Upper lobe of right lung (tissue), 1 donor: ENCODE measurements around the gene ATP2C2. TPM values are rescaled to one million over a fixed set of nuclear protein-coding genes. Genes with fewer than 3 reads are reported as not detected.
A peak's percentile ranks its signal among the peaks of the same experiment; 100 is the strongest.
"Not testable (repeated sequence)": the region's sequence is repeated elsewhere in the genome, so short reads cannot be mapped to it uniquely, and the experiment has no call there.

Source experiments
- ATAC-seq: fragments of 200-7000 bp; cut with Tn5 transposase; one replicate; pipeline ENCODE4 v1.9.1; 2020; ENCODE audit warnings: mild to moderate bottlenecking, moderate library complexity
- DNase-seq: peaks from one replicate; pipeline ENCODE4 v3.0.0-alpha.2; 2020
- H3K27ac ChIP-seq: fragments of 200-600 bp; one replicate; pipeline ENCODE4 v1.8.0; 2022
- H3K27me3 ChIP-seq: fragments of 200-600 bp; one replicate; pipeline ENCODE4 v1.8.0; 2022; ENCODE audit warnings: mild to moderate bottlenecking
- H3K36me3 ChIP-seq: fragments of 200-600 bp; one replicate; pipeline ENCODE4 v1.8.0; 2022
- H3K4me1 ChIP-seq: fragments of 200-600 bp; one replicate; pipeline ENCODE4 v1.8.0; 2022
- H3K4me3 ChIP-seq: fragments of 200-600 bp; one replicate; pipeline ENCODE4 v1.8.0; 2022; ENCODE audit warnings: mild to moderate bottlenecking
- H3K9me3 ChIP-seq: fragments of 200-600 bp; one replicate; pipeline ENCODE4 v1.8.0; 2022
- CTCF ChIP-seq: fragments of 200-600 bp; IDR thresholded peaks from one replicate; pipeline ENCODE4 v1.8.0; 2022; ENCODE audit warnings: antibody characterized with exemption
- intact Hi-C: fragments of 100-400 bp; cut with DNase I; formaldehyde crosslinking; loops from one replicate; pipeline ENCODE4 v1.11.0; 2022
- total RNA-seq: library from RNA; stranded (reverse); fragmentation: NEBNext Ultra II Directional; extraction: Animal tissue kit (Norgen Biotek cat#: 25700); gene quantifications from one replicate; pipeline ENCODE4 v1.2.1, GENCODE V29; 2021
- donor health status: DM: no; HTN: yes; CAD: no; lungs with severe emphysema.

ATP2C2 gene
- total RNA-seq, 1 donor from 2014 or later = 48.9 TPM

DNA sequence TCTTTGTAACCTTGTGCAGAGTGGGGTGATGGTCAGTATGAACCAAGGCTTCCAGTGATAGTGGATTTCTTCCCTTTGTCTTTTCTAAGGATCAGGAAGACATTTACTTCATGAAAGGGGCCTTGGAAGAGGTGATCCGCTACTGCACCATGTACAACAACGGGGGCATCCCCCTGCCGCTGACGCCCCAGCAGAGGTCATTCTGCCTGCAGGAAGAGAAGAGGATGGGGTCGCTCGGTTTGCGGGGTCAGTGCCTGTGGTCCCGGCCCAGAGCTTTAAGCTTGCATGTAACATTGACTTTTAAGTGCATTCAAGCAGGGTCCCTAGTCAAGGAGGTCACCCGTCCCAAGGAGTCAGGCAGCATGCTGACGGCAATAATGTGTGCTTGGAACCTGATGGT is 80.1 kb downstream of the ATP2C2 start:
- no peak overlapping the region for H3K27ac ChIP-seq
- H3K27me3 ChIP-seq = no peaks in the 10 kb centered on the region
- peak; percentile 21 for DNase-seq
- intact Hi-C loops = no loop called here
- ATAC-seq = no peak
- no peak for TF ChIP-seq CTCF
- H3K4me3 ChIP-seq = no peak overlapping the region
- no peaks in the 10 kb centered on the region for H3K36me3 ChIP-seq
- no peaks in the 10 kb centered on the region for H3K4me1 ChIP-seq
- H3K9me3 ChIP-seq = no peaks in the 10 kb centered on the region

- Histone ChIP-seq H3K4me1 (no peaks in the 10 kb centered on the region), H3K27me3 (no peaks in the 10 kb centered on the region), H3K36me3 (no peaks in the 10 kb centered on the region), H3K4me3 (no peak overlapping the region), H3K27ac (no peak overlapping the region), H3K9me3 (no peaks in the 10 kb centered on the region)
- intact Hi-C loops = no loop called here
- ATAC-seq = peak; percentile 48
- TF ChIP-seq CTCF = no peak
- DNase-seq = peak; percentile 65
Observed at GRCh38 chr16:84449156-84450140, 81.1 kb downstream of the ATP2C2 start.

DNA sequence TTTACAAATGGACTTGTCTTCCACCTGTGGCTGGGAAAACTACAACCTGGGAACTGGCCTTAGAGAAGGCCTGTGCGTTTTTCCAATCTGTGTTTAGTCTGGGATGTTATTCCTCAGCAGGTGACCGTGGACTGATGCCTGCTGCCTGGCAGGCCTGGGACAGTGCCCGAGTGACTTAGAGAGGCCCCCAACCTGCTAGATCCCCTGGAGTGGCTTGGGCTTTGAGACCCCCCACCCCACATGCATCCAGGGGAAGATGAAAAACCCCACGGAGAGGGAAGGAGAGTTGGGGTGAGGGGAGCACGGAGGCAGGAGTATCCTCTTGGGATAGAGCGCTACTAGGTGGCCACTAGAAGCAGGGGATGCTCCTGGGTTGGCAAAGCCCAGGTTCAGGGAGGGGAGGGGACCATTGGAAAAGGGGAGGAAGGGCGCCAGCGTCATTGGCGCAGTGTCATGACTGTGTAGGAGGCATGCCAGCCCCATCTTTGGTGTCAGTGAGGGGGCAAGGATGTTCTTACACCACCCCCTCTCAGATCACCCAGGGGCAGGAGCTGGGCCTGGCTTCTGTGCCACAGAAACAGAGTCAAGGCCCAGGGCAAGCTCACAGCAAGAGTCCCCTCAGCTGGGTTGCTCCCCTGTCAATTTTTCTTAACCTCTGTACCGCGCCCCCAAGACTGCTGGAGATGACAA is 82.0 kb downstream of the ATP2C2 start:
- Histone ChIP-seq H3K9me3 (no peaks in the 10 kb centered on the region), H3K27me3 (no peaks in the 10 kb centered on the region), H3K4me1 (no peaks in the 10 kb centered on the region), H3K36me3 (no peaks in the 10 kb centered on the region), H3K4me3 (no peak overlapping the region), H3K27ac (no peak overlapping the region)
- ATAC-seq (no peak), DNase-seq (peak; percentile 41)
- intact Hi-C loops = no loop called here
- no peak for TF ChIP-seq CTCF

- H3K9me3 ChIP-seq, intact Hi-C loops, H3K4me1 ChIP-seq, H3K36me3 ChIP-seq, ATAC-seq, H3K27me3 ChIP-seq, H3K27ac ChIP-seq, H3K4me3 ChIP-seq: not testable (repeated sequence)
- peak; percentile 29 for DNase-seq
Observed at GRCh38 chr16:84451010-84451676, 82.8 kb downstream of the ATP2C2 start.

GRCh38 chr16:84451781-84452180 is 83.4 kb downstream of the ATP2C2 start:
- Histone ChIP-seq H3K36me3 (no peaks in the 10 kb centered on the region), H3K4me1 (no peaks in the 10 kb centered on the region), H3K9me3 (no peaks in the 10 kb centered on the region), H3K27me3 (no peaks in the 10 kb centered on the region), H3K4me3 (no peak overlapping the region), H3K27ac (no peak overlapping the region)
- peak; percentile 16 for DNase-seq
- ATAC-seq = no peak
- no peak for TF ChIP-seq CTCF
- intact Hi-C loops = no loop called here
